Activated CD8-positive, alpha-beta memory T cell treated with anti-CD3 and anti-CD28 coated beads, Interleukin-2, amount 50 U/mL, for 1 hour (primary cell): ENCODE data around the gene EEF1G.
A peak's percentile ranks its signal among the peaks of the same experiment; 100 is the strongest.
"Not testable (repeated sequence)": the region's sequence is repeated elsewhere in the genome, so short reads cannot be mapped to it uniquely, and the experiment has no call there.

ENCODE experiments used
- DNase-seq: peaks from one replicate; pipeline ENCODE4 v3.0.0-alpha.2; 2020; ENCODE audit errors: extremely low read depth

Gene EEF1G

DNA sequence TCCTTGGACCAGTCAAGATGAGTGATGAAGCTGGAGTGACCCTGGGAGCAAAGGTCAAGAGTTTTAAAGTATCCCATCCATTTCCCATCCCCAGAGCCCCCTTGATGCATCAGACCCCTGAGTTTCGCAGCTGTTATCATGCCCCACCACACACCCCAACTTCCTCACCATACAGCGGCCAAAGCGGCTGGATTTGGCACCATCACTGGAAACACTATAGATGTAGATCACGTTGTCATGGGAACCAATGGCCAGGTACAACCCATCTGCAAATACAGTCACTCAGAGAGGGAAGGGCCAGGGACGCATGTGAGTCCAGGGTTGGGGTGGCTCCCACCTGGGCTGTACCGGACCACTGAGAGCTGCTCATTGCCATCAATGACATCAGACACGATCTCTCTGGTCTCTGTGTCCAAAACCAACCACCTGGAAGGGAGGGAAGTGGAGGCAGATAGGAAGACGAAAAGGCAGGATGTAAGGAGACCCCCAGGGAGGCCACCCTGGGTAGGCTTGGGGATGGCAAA lies 30.1 kb upstream of the EEF1G start:
- DNase-seq, result no peak

DNA sequence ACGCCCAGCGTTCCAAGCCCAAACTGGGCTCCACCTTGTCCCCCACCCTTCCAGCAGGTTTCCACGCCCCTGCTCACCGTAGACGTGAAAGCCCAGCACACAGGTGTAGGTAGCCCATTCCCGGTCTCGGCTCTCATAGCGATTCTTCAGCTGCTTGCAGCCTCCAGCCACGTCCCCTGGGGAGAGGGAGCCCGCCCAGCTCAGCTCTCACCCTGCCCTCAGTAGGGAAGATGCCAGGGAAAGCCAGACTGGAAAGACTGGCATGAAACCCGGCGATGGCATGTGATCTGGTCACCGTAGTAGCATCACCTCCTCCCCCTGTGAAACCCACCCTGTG lies 29.3 kb upstream of the EEF1G start:
- DNase-seq, result no peak

GRCh38 chr11:62602141-62603071 lies 28.7 kb upstream of the EEF1G start:
- no peak for DNase-seq

DNA sequence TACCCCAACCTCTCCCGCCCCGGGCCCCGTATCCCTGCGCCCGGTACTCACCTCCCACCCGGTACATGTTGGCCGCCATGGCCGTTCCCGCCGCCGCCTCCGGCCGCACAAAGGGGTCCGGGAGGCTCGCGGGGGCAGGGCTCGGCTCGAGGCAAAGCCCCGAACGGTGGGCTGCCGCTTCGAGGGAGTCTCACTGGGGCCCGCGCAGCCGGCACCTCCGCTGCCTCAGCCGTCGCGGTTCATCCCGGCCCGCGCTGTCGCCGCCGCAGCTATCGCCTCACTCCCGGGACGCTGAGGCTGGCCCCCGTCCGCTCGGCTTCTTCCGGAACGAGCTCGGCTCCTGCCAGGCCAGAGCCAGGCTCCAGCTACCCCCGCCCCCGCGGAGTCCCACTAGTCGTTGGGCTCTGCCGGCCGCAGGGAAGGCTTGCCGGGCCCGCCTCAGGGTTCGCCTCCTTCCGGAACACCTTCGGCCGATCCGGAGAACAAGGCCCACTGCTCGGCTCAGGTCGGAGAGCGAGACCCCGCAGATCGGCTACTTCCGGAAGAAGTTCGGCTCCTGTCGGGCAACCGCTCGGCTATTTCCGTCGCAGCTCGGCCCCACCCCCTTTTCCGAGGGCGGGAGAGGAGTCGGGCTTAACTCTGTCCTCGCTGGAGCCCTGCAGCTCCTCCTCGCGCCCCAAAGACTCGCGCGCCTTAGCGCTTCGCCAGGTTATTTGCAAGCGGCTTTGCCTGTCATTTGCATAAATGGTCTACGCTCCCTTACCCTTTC lies 27.9 kb upstream of the EEF1G start, which contains the start of gene MTA2:
Gene MTA2, minus strand, starts transcription at position 494 of the 769 bp plus-strand sequence. Its CDS starts 415 bp downstream, at position 79.
- DNase-seq, result peak; percentile 97

GRCh38 chr11:62601122-62601371 lies 27.4 kb upstream of the EEF1G start:
- no peak for DNase-seq

DNA sequence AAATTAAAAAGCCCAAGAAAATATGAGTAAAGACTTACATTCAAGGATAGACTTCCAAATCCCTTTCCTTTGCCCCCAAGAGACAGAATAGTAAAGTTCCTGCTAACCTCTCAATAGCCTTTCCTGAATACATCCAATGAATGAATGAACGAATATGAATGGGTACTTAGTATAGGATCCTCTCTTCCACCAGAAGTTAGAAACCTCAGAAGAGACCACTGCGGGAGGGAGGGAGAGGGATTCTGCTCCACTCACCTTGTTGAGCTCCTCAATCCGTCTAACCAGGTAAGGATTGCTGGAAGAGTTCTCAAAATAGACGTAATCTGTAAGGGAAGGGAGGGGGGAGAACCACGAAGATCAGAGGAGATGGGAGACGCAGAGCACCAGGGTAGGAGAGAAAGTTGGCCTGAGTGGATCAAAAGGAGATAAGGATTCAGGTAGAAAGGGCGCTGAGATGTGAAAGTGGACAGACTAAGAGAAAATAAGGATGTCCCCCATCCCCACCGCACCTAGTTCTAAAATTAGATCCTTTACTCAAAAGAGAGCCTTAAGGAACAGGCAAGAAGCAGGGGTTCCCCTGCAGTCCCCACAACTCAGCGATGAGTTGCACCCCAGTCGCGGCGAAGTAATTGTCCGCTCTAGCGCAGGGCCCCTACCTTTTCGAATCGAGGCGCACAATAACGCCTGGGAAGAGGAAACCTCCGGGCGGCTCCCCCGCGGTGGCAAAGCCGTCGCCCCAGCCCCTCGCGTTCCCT lies 26.9 kb upstream of the EEF1G start:
- no peak for DNase-seq

- DNase-seq, result no peak
These were observed 26.2 kb upstream of the EEF1G start for GRCh38 chr11:62599901-62600300.

DNA sequence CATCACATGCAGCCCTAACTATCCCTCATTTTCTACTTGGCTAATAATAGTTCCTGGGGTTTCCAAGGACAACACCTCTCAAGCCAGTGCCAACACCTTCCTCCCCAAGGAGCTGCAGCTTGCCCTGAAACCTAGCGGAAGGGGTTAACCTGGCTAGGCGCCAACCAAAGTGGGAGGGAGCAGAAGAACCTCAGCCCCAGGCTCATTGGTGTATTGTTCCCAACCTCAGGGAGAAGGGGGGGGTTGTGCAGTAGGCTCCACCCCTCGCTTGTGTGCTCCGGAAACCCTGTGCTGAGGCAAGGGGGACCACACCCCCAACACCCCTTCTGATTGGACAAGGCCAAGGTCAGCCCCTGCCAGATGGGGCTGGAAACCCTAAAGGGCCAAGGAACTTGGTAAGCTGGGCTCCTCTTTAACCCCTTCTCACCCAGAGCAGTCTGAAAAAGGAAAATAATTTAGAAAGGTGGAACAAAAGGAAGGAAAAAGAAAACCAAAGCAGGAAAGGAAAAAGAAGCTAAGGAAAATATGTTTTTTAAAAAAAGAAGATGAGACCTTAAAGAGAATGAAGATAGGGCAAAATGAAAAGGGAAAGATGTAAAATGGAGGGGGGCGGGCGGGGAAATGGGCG lies 25.5 kb upstream of the EEF1G start:
- DNase-seq, result peak; percentile 95

DNA sequence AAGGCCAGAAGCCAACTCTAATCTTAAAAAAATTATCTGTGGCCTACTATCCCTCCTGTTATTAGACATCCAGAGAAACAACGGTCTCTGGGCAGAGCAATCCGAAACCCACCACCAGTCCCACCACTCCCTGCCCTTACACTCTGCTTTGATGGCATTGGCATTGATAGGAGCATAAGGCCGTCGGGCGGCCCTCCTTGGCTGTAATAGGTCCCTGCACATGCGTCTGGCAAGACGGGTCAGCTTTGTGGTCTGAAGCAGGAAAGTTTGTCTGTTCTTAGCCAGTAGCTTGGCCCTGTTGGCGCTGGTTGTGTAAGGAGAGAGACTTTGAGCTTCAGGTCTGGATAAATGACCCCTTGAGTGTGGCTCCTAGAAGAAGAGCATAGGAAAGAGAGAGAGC lies 21.4 kb upstream of the EEF1G start:
- no peak for DNase-seq

DNA sequence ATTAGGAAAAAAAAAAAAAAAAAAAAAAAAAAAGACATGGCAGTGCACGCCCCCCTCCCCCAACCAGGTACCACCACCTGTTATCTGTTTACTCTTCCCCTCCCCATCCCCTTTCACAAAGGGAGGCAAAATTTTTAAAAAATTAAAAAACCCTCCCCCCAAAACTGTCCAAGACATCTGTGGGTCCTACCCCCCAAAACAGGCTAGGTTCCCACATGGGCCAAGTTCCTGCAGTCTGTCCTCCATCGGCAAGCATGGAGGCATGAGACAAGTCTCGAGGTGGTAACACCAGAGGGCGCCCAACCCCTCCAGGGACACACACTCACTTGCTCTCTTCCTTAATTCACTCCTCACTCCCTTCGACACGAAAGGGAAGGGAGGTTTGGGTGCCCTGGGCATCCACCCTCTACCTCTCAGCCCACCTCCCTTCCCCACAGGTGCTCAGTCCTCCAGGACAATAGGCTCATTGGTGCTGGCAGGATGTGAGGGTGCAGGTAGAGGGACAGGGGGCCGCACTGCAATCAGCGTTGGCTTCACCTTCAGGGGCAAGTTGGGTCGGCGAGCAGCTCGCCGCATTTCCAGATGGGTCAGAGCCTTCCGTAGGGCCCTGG lies 19.8 kb upstream of the EEF1G start:
- DNase-seq, result peak; percentile 55

DNA sequence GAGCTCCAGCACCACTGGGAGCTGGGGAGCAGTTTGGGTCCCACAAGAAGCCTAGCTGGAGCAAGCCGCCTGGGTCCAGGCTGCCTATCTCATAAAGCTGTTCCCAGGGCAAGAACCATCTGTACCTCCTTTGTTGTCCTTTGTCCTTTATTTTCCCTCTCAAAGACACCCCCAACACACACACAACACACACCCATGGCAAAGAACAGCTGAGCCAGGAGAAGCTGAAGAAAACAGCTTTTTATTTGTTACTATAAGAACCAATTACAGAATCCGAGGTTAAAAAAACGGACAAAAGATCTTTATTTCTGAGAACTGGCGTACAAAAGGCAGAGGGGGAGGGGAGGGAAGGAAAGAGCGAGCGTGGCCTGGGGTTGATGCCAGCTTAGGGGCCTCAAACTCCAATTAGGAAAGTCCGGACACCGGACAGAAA lies 19.3 kb upstream of the EEF1G start:
- DNase-seq, result no peak

- DNase-seq, result no peak
These were observed 18.6 kb upstream of the EEF1G start for GRCh38 chr11:62592146-62592815.

- peak; percentile 96 for DNase-seq
These were observed 17.9 kb upstream of the EEF1G start, which contains the start of gene TUT1 for GRCh38 chr11:62591448-62592145. Gene TUT1, minus strand, starts transcription at chr11:62591523. Its CDS starts 38 bp downstream, at chr11:62591485.

DNA sequence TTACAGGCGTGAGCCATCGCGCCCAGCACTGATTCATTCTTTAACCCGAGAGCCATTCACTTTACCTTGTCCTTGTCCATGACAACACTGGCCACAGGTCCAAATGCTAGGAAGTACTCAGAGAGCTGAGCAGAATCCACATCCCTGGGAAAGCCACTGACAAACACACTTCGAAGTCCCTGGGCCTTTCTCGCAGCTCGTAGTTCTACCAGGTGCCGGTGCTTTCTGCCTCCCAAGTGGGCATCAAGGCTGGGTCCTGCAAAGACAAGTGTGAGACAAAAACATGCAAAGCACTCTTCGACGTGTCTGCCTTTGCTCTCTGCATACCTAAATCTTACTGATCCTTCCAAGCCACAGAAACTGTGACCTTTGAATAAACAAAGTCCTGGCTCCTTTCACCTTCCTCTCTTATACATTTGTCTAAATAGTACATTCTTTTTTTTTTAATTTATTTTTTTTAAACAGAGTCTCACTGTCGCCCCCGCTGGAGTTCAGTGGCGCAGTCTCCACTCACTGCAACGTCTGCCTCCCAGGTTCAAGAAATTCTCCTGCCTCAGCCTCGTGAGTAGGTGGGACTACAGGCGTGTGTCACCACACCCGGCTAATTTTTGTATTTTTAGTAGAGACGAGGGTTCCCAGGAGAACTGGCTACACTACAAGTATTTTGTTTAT lies 15.4 kb upstream of the EEF1G start:
- no peak for DNase-seq

- DNase-seq, result not testable (repeated sequence)
These were observed 11.7 kb upstream of the EEF1G start for GRCh38 chr11:62585356-62585755.

DNA sequence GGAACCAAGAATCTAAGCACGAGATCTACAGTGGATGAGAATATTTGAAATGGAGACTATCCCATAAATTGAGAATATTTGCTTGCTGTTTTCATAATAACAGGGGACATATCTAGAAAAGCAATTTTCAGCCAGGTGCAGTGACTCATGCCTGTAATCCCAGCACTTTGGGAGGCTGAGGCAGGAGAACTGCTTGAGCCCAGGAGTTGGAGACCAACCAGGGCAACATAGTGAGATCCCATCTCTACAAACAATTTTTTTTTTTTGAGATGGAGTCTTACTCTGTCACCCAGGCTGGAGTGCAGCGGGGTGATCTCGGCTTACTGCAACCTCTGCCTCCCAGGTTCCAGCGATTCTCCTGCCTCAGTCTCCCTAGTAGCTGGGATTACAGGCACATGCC lies 8.0 kb upstream of the EEF1G start:
- not testable (repeated sequence) for DNase-seq

GRCh38 chr11:62580959-62581715 lies 7.4 kb upstream of the EEF1G start:
- no peak for DNase-seq

DNA sequence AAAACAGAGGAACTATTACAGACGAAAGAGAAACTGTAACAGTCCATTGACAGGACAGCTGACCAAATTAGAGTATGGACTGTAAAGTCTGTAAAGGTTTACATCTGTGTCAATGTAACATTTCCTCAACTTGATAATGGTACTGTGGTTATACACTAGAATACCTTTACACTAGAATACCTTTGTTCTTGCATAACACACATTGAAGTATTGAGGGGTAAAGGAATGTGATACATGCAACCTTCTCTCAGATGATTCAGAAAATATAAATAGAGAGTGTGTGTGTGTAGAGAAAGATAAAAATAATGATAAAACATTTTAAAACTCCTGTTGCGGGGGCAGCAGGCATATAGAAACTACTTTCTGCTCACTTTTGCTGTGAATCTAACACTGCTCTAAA lies 5.6 kb upstream of the EEF1G start:
- no peak for DNase-seq

GRCh38 chr11:62578541-62578940 lies 4.8 kb upstream of the EEF1G start:
- DNase-seq, result no peak
